Head of caudate nucleus (tissue), 42 donors: ENCODE results near the gene RANBP17.

ENCODE experiments used
- DNase-seq, 42 donors: peaks; one replicate each; pipeline versions ENCODE4 v3.0.0 to v3.0.0-alpha.2; 2020 to 2021; ENCODE audit warnings: mixed read lengths in 7 of 42
- intact Hi-C: fragments of 100-400 bp; cut with DNase I; formaldehyde crosslinking; loops from one replicate; pipeline ENCODE4 v1.15.0; 2022

Gene RANBP17

DNA sequence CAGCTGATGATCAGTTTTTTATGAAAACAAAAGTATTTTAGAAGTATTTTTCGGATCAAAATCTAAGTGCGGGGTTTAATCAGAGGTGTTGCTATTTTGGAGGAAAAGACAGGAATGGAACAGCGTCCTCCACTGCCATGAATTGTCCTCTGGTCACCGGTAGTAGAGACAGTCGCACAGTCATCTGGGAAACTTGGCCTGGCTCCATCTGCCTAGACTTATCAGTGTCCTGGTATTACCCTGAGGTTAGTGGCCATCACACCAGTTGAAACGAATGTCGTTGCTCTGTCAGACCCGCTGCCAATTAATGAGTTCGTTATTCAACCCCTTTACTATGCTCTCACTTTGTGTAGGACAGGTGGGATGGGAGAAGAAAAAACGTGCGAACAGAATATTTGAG is 455.4 kb downstream of the RANBP17 start:
- DNase-seq, result no peak
- intact Hi-C loops, result no loop called here

DNA sequence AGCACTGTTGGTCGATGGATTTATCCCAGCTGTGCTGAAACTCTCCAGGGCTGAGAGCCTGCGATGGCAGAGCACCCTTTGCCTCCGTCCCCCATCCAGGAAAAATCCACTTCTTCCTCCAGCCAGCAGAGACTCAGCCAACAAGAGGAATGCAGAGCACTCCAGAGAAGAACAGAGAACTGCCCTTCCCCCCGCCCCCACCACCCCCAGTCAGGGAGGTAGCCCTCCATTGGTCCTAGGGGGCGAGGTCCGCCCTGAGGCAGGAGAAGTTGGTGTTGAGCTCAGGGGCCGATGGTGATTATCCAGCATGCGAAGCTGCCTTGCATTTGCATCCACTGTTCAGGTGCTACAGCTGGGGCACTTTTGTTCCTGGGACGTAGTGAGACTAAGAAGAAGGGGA is 456.2 kb downstream of the RANBP17 start:
- DNase-seq, result no peak
- intact Hi-C loops, result no loop called here

DNA sequence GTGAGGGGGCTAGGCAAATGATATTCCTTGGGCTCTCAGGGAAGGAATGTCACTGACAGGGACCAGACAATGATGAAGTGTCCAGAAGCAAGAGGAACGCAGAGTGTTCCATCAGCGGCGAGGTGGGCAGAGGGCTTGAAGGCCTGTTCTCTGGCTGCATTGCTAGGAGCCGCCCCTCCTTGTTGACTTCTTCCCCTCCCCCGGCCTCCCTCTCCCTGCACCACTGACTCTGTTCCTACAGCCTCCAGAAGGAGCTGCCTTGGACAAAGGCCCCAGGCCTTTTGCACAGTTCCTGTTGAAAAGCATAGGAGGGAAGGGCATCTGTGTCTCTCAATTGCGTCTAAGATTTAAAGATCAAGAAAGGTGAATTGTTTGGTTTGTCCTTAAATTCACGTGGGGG is 459.6 kb downstream of the RANBP17 start:
- intact Hi-C loops, result no loop called here
- no peak for DNase-seq

DNA sequence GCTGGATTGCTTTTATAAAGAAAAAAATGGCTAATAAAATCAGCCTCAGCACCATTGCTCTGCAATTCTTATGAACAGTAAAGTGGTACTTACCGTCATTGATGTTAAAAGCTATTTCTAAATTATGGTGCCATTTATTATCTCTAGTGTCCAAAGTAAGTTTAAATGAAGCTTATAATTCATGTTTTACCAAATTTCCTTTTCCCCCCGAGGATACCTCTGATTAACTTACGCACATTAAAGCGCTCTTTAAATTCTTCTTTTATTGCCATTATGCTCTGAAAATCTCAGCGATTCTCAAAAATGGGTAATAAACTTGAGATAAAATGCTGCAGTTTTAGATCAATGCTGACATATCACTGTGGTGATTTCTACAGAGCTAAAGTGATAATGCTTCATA is 460.7 kb downstream of the RANBP17 start:
- DNase-seq, result no peak
- intact Hi-C loops, result no loop called here

DNA sequence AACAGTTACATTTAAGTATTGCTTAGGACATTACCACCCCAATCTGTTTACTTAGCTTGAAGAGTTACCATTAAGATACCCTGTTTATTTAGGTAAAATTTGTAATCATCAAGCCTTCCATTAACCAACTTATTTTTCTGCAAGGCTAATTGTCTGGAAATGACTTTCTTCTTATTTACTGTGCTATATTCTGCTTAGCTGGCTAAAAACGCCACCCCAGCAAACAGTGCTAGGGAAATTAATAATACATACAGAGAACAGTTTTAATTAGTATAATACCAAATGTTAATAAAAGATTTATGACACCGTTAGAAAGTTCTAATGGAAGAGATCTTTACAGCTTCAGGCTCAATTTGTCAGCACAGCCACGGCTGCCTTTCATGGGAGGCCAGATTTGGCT is 461.2 kb downstream of the RANBP17 start:
- intact Hi-C loops, result no loop called here
- DNase-seq, result no peak

DNA sequence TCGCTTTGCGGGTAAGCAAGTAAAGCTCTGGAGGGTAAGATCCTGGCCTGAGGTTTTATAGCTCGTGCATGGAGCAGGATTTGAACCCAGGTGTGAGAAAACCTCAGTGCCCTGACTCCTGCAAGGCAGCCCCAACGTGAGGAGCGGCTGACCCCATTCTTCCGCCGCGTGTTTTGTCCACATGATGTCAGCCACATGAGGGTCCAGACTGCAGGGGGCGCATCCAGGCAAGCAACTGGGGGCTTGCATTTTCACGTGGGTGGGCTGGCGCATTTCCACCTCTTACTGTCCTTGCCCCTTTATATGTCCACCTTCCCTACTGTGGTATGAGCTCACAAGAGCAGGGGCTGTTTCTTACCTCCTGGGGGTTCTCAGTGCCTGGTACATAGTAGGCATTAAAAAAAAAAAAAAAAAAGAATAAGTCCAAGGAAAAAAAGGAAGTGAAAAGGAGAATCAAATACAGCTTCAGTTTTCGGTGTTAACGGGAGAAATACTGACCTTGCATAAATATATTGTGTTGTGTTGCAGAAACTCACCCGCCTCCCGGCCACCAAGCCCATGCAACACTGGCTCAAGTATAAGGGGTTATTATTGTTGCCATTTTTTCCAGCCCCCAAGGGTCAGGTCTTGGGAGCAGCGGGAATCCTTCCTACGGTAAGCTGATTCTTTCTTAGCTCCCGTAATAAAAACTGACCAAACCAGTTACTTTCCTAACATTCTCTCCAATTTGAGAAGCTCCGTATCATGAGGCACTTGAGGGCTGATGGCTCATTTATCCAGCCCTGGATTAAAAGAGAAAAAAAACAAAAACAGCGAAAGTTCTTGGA is 462.2 kb downstream of the RANBP17 start:
- intact Hi-C loops, result no loop called here
- peak in 1 of 42 donors; percentile 39 for DNase-seq

DNA sequence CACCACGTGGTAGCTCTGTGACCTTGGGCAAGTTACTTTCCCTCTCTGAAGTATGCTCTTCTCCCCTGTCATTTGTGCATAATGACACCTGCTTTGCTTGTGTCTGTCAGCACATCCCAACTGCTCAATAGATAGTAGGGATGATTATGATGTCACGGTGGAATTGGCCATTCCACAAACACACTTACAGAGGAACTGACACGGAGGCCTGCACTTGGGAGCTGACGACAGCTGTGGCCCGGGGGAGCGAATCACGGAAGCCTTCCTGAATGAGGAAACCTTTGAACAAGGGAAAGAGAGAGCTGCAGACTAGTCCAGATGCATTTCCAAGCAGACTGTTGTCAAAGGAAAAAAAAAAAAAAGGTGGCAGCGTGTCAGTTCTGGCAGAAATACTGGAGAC is 468.2 kb downstream of the RANBP17 start:
- DNase-seq, result no peak
- intact Hi-C loops, result loop anchor here (10.0 kb wide), 1 partner anchor 585 kb away; no protein-coding TSS in a partner anchor

DNA sequence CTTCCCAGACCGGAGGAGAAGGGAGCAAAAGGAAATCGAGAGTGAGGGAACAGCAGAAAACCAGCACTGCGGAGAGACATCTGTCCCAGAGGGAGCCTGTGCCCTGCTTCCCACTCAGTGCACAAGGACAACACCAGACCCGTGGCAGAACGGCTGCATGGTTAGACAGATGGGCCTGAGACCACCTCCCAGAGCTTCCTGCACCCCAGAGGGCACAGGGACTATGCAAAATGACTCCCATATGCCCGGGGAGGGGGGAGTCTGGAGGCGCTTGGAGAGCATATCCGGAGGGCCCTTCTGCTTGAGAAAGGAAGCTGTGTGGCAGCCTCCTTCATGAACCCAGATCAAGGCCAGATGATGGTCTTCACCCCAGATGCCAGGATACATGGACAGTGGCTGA is 473.8 kb downstream of the RANBP17 start:
- DNase-seq, result no peak
- intact Hi-C loops, result loop anchor here (10.0 kb wide), 1 partner anchor 591 kb away; no protein-coding TSS in a partner anchor

DNA sequence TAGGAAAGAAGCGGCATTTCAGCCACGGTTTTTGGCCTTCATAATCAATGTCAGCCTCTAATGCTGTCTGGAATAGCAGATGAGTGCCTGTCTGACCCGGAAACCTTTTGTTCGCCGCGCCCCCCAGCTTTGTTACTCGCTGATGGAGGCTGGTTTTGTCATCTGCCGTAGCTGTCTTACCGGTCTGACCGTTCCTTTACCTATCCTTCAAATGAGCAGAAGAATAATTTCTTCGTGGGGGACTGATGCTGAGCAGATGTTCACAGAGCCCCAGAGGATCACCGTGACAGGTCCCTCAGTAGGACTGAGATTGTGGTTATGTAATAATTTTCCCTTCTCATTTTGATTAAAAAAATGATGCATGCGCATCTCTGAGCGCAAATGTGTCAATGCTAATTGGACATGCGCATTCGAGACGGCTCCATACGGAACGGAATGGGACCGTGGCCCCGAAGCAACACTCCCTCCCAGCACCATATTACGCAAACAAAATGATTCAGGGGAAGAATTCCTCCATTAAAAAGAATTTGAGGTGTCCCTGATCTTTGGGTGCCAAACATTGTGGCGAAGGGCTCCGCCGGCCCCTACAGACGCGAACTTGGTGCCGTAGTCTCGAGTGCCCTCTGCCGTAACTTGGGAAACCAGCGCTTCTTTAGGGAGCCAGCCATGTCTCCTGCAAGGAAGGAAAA is 474.8 kb downstream of the RANBP17 start:
- intact Hi-C loops, result loop anchor here (10.0 kb wide), 1 partner anchor 592 kb away; no protein-coding TSS in a partner anchor

DNA sequence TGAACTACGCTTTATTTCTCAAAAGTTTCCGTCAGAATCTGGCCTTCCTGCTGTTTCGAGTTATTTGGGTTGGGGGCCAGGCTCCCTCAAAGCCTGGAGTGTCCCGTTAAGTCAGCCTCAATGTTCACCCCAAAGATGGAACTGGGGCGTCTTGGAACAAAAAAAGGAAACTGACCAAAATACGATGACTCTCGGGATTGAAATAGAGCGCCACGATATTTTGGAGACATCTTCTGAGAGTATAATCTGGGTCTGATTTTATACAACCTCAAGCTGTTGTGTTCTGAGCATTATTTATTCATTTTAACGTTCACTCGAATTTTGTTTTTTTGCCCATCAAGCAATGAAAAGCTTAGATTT is 475.4 kb downstream of the RANBP17 start:
- DNase-seq, result no peak
- intact Hi-C loops, result loop anchor here (10.0 kb wide), 1 partner anchor 592 kb away; no protein-coding TSS in a partner anchor

More for the DNA sequence above, 474.8 kb downstream of the RANBP17 start:
- DNase-seq, result peak; percentile 12 to 74 (median 55)

DNA sequence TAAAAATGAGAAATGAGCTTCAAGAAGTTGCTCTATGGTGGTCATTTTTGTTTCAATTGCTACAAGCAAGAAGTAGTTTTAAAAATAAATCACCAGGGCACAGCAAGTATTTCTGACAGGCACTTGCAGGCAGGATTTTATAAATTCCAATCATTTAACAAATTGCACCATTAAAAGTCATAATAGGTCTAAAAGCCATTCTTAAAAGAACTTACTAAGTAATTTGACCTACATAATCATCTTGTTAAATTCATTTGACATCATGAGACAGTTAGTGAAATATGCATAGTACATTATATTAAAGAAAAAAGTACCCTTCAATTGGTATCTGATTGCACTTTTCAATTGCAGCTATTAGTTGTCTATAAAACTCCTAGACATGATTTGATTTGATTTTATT is 478.2 kb downstream of the RANBP17 start:
- intact Hi-C loops, result no loop called here
- DNase-seq, result no peak

DNA sequence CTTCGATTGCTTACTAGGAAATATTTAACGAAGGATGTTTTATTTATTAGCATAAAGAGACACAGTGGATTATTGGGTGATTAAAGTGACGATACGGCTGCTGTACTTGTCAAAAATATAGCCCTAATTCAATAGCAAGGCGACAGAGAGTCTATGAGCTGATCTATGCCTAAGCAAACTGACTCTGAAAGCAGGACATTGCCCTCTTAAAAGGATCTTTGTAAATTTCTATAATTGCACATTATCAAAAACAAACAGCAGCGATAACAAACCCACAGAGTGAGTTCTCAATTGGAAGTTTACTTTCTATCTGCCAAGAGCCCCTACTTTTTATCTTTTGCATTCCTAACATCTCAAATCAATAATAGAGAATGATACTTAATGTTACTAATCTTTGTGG is 478.7 kb downstream of the RANBP17 start:
- no peak for DNase-seq
- intact Hi-C loops, result no loop called here

DNA sequence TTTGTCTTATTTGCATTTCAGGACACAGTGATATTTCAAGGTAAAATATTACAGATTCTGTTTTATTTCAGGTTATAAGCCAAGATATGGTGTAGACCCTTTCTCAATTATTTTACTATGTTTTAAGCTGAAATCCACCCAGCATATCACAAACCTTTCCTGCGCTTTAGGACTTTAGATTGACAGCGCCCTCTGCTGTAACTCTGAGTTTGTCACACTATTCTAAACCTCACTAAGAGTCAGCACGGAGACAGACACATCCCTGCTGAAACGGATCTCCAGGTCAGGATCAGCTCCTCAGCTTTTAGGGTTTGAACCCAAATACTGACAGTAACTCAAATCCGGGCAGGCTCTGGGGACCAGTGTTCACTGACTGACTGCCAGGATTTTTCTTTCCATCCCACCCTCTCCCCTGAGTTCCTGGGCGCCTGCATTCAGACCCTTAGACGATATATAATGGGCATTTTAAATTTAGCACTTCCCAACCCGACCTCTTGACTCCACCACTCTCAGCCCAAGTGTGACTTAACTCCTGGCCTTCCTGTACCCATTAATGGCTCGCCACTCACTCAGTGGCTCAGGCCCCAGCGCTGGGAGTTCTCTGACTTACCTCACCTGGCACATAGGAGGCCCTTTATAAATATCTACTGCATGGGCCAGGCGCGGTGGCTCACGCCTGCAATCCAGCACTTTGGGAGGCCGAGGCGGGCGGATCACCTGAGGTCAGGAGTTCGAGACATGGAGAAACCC is 480.7 kb downstream of the RANBP17 start:
- intact Hi-C loops, result no loop called here
- DNase-seq, result peak in 30 of 42 donors; percentile 16 to 77 (median 51)

DNA sequence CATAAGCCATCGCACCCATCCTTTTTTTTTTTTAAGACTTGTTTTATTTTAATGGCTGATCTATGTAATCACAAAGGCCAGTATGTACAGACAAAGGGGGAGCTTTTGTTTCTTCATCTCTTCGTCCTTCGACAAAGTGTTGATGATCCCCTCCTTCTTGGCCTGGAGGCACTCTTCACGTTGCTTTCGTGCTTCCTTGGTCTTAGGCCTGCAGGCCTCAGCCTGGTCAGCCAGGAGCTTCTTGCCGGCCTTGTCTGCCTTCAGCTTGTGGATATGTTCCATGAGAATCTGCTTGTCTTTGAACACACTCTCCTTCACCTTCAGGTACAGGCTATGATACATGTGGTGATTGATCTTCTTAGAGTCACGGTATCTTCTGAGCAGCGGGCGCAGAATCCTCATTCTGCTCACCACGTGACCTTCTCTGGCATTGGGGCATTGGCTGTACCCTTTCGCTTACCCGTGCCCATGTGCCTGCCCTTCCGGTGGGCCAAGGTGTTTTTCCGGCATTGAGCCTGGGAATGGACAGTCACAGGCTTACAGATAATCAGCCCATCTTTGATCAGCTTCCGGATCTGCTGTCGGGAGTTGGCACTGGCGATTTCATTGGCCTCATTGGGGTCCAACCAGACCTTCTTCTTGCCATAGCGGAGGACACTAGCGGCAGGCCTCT is 483.3 kb downstream of the RANBP17 start:
- intact Hi-C loops, result no loop called here
- DNase-seq, result no peak
